HUDEP-2 (cell line): ENCODE results near the gene GFPT2.
A peak's percentile ranks its signal among the peaks of the same experiment; 100 is the strongest.

Experiments used
- DNase-seq, 76 experiments: peaks; one replicate each; lab custom pipeline; 2025; ENCODE audit not compliant: unreplicated experiment in 76 of 76; lab: John Stamatoyannopoulos, UW

GFPT2 gene

DNA sequence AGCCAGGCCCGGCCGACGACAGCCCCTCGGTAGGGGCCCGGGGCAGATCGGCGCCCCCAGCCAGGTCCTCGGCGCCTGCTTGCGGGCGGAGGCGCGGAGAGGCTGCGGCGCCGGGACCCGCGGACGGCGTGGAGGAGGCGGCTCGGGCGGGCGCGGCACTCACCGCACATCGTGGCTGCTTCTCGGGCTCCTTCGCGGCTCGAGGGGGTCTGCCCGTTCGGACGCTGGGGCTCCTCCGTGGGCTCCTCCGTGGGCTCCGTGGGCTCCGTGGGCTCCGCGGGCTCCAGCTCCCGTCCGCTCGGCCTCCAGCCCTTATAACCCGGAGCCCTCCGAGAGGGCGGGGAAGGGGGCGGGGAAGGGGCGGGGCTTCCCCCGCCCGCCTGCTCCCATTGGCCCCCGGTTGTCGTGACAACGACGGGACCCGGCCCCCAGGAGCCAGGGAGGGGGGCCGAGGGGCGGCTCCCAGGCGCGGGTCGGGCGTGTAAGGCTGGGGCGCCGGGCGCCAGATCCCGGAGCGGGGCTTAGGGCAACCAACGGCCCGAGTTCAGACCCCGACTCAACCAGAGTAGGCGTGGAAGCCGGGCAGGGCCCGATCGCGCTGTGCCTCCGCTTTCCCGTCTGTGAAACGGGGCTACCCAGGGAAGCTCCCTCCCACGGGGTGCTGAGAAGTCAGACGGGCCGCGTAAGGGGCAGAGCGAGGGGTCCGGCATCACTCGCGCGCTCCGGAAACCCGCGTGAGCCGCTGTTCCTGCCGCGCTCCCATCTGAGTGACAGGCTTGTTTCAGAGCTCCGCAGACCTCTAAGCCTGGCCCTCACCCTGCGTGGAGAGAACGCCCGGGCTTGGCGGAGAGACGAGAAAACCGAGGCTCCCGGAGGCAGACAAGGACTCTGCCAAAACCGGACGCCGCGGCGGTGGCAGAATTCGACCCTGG is at the start of gene GFPT2:
GFPT2 (minus strand) TSS at position 289 of the 932 bp plus-strand sequence; CDS start at position 170, 119 bp downstream.
- peak in 49 of 76 experiments; percentile 3 to 67 (median 38) for DNase-seq

DNA sequence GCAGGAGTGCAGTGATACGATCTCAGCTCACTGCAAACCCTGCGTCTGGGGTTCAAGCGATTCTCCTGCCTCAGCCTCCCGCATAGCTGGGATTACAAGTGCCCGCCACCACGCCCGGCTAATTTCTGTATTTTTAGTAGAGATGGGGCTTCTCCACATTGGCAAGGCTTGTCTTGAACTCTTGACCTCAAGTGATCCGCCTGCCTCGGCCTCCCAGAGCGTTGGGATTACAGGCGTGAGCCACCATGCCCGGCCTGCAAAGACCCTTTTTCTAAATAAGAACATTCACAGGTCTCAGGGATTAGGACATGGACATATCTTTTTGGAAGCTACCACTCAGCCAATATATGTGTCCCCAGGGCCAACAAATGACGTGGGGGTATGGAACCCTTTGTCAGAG is 49.6 kb upstream of the GFPT2 start:
- DNase-seq = no peak

DNA sequence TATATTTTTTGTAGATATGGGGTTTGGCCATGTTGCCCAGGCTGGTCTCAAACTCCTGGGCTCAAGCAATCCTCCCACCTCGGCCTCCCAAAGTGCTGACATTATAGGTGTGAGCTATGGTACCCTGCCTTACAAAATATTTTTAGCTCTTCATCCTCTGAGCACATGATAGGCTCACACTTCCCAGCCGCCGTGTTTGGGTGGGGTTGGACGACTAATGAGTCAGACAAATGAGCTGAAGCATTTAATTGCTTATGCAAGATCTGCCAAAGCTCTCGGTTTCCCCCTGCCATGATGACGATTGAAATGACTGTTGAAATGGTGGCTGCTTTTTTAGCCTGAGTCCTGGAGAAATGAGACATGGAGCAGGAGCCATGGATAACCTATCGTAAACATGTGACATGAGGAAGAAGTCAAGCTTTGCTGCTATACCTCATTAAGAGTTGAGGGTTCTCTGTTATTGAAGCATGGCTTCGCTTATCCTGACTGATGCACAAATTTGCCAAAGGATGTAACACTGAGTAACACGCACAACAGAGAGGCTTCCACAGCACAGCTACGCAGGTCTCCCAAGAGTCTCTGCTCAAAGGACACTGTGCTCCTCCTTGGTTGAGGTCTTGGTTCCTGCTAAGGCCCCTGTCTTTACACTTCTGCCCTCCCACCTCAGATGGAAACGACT is 48.2 kb upstream of the GFPT2 start:
- no peak for DNase-seq

DNA sequence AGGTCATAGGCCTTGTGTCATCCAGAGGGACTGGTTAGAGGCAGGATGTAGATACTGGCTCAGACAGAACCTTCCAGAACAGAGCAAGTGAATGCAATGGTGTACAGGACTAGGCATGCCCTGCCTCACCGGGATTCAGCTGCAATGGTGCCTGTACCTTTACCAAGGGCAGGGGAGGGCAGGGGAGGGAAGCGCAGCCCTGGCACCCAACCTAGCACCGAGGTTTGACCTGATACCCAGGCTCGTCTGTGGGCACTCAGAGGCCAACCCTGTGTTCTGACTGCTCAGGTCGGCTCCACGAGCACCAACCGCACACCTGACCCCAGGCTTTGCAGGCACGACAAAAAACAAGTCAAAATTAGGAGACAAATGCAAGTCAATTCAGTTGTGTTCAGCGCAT is 47.3 kb upstream of the GFPT2 start:
- no peak for DNase-seq

DNA sequence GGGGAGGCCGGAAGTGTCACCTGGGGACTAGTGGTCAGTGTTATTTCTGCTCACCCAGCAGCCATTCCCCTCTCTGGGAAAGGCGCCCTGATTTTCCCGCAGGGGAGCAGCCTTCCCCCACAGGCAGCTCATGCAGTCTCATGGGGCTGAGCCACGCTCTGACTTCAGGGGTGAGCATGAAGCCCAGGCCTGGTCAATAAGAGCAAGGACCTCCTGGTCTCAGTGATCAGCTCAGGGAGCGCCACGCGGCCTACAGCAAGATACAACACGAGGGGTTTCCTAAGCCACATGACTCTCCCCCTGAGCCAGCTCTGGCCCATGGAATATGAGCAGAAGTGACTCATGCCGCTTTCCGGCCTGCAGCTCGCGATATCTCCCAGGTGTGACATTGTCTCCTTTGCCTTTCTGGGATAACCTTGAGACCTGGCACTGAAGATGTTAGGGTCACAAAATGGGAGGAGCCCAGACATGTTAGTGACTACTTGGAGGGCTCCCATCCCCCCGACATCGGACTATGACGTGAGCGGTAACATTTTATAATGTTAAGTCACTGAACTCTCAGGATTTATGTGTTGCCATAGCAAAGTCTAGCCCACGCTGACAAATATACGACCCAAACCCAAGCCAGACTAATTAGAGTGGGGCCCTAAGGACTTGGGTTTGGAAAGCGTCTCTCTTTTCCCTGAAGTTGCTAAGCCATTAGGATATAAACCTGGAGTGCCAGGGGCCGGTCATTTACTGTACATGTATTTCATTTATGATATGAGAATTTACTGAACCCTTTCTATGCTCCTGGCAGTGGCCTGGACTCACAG is 46.5 kb upstream of the GFPT2 start:
- DNase-seq = no peak

DNA sequence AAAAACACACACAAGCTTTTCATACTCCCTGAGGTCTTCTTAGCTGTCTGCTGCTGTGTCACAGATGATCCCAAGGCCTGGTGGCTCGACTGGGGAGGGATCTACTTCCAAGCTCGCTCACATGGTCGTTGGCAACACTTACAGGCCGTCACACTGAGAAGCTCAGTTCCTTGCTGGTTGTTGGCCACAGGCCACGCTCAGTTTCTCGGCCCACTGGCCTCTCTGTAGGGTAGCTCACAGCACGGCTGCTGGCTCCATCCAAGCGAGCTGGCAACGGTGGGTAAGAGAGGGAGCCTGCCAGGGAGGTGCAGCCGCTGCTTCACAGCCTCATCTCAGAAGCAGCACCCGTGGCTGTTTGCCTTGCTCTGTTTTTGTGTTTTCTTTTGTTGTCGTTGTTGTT is 43.8 kb upstream of the GFPT2 start:
- no peak for DNase-seq

DNA sequence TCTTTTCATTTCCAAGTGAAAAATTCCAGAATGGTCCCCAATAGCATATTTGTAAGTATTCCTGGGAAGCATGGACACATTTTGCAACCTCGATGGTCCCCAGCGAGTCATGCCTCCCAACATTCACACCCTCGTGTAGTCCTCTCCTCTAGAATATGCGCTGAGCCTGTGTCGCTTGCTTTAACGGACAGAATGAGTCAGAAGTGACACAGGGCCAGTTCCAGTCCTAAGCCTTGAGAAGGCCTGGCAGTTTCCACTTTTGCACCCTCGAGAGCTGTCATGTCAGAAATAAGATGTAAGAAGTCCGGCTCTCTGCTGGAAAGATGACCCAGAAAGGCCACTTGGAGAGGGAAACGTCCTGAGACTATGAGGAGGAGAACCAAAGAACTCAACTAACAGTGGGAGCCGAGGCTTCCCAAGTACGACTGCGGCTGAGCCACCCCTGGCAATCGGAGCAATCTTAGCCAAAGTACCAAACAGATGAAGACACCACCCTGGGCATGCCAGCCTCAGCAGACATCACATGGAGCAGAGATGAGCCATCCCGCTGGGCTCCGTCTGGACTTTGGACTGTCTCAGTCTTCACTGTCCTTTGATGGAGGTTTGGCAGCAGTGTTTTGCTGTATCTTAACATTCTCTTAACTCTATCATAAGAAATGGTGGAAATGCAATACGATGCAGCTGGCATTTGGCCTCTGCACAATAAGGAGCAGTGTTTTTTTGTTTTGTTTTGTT is 42.6 kb upstream of the GFPT2 start:
- DNase-seq = no peak

DNA sequence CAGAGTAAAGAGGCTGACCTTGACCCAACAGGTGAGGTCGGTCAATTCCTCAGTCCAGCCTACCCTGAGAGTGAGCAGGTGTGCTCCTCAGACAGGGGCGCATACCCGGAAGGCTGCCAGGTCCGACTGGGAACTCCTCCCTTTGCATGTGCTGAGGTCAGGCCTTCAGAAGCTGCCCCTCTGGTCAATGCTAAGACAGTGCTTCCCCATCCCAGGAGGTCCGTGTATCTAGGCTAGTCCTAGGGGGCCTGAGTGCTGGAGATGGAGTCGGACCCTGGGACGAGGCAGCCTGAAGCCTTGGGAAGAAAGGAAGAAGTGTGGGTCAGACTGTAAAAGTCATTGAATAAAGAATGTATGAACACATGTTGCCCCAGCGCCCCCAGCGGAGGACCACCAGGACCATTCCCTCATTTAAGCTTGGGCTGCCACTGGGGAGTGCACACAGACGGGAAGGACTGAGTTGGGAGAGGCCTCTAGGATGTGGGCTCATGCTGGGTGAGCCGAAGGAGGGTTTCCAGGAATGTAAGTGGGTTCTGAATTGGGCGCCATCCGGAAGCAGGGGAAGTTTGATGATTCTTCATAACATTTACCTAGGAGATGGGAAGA is 41.0 kb upstream of the GFPT2 start:
- DNase-seq = no peak

DNA sequence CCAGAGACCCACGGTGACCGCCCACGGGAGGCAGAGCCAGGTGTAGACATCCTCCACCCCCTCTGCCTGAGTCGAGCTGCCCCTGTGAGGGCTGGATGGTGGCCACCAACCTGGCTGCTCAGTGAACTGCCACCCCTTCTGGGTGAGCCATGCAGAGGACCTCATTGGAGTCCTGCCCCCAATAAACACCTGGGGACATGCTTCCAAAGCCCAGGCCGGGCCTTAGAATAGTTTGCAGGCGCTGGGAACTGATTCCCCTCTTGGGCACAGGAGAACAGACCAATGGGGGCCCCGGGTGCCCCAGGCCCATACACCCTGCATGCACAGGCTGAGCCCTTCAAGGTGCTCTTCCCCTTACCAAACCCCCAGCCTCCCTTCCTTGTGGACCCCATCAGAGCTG is 38.1 kb upstream of the GFPT2 start:
- no peak for DNase-seq

DNA sequence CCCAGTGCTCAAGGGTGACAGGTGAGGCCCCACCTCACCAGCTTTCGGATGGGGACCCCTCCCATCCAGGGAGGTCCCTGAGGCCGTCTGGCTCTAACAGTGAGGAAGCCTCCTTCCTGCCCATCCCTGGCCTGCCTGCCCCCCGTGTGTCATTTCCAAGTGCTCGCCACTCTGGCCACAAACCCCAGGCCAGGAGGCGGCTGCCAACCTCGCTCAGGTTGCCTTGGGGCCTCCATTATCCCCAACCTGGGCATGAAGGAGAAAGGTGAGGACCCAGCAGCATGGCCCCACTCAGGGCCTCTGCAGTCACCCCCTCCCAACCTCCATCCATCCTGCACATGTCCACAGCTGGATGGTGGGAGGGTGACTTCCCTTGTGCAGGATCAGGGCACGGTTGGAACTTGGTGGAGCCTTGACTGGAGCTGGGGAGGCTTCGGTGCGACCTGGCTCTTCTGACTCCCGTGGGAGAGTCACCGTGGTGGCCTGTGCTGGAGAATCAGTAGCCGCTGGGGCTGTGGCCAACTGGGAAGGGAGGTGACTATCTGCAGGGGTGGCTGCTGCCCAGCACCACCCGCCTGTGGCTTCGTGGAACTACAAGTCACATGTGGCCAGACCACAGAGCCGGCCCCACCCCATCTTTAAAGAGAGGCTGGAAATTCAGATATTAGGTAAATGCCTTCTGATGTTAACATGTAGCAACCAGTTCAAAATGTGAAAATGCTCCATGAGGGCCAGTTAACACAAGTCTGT is 37.5 kb upstream of the GFPT2 start:
- DNase-seq = peak in 3 of 76 experiments; percentile 11 to 29 (median 20)

DNA sequence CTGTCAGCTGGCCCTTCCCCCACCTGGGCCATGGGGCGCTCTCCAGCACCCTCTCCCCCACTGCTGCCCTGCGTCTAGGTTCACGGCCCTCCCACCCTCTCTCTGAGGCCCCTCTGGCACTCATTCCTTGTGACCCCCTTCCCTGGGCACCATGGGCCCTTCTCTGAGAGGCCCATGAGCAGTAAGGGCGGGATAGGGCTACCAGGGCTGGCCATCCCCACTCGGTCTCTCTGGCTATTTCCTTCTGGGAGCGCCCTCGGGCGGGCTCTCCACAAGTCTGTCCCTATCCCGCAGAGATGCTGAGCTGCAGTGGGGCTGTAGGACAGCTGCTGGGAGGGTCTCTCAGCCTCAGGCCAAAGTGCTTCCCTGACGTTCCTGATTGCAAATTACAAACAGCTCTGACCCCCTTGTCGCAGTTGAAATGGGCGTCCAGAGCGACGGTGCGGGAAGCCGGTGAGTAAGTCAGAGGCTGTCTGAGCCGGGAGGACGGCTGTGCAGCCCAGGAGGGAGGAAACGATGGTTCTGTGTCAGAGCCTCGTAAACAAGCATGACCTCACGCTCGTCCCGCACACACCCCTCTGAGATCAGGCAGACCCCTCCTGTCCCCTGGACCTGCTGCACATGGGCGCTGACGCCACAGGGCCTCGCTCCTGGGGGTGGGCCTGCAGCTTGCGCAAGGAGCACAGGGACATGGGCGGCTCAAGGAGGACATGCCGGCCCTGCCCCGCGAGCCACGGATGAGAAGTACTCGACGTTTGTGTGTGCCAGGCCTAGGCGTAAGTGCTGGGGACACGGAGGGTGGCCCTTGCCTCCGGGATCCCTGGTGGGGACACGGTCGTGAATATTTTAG is 36.3 kb upstream of the GFPT2 start:
- no peak for DNase-seq

DNA sequence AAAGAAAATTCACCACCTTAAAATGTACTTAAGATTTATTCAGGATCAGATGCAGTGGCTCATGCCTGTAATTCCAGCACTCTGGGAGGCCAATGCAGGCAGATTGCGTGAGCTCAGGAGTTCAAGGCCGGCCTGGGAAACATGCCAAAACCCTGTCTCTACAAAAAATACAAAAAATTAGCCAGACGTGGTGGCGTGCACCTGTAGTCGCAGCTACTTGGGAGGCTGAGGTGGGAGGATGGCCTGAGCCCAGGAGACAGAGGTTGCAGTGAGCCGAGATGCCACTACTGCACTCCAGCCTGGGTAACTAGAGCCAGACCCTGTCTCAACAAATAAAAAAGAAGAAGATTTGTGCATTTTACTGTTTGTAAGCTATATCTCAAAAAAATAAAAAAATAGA is 34.7 kb upstream of the GFPT2 start:
- no peak for DNase-seq

DNA sequence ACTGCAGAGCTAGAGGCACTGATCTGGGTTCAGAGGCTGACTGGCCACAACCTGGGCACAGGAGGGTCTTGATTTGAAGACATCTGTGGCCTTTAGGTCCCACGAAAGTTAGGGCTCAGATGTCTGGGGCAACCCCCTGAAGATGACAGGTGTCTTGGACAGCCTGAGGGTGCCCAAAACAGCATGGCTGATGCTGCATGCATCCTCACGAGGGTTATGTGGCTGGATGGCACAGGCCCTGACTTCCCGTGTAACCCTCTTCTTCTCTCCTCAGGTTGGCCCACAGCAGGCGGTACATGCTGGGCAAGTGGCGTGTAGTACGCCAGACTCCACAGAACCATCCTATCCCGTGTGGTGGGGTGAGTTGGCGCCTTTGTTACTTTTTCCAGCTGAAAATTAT is 29.8 kb upstream of the GFPT2 start:
- DNase-seq = no peak

DNA sequence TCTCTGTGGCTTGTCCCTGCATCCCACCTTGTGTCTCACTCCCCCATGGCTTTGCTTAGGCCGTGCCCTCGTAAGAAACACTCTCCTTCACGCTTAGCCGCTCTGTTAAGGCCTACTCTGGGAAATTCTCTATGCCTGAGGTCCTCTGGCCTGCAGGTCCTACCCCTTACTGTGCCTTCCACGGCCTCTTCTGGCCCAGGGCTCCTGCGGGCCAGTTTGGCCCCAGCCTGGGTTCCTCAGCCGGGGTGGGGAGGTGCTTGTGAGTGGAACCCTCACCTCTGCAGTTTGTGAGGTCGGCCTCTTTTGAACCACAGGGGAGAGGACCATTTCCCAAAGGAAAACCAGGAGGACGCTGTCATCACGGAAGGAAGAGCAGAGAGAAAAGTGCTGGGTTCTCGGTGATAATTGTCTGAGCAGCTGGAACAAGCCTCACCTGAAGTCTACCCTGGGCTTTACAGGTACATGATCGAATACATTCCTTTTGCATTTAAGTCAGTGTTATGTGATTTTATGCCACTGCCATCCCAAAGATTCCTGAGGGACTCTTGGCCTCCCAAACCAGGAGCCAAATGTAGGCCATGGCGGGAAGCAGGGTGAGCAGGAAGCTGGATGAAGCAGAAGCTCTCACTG is 28.8 kb upstream of the GFPT2 start:
- DNase-seq = no peak

DNA sequence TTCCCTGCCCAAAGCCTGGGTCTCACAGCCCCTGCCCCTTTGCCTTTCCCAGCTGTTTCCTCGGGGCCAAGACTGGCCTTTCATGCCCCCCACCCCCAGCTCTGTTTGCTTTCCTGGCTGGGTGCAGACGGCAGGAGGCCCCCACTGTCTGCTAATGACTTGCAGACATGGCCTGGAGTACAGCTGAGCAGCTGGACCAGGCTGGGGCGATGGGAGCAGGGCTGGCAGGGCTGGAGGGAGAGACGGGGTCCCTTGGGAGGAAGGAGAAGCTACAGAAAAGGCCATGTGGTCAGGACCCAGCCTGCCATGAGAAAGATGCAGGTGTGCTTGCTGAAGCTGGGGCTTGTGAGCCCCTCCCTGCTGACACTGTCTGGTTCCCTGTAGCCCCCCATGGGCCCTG is 28.3 kb upstream of the GFPT2 start:
- DNase-seq = no peak

DNA sequence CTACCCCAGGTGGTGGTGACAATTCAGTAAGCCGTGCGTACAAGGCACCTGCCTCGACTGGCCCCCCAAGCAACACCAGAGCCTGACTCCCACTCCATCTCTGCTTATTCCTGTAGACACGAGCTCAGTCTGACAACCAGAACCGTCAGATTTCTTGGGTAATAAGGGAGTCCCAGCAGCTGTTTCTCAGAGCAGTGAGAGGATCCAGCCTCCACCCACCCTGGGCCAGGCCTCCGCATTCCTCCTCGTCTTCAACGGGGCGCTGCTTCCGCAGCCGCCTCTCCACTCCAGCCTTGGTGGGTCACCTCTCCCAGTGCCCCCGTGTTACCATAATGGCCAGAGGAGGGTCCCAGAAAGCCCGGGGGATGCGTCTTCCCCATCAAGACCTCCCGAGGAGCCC is 27.7 kb upstream of the GFPT2 start:
- DNase-seq = no peak

DNA sequence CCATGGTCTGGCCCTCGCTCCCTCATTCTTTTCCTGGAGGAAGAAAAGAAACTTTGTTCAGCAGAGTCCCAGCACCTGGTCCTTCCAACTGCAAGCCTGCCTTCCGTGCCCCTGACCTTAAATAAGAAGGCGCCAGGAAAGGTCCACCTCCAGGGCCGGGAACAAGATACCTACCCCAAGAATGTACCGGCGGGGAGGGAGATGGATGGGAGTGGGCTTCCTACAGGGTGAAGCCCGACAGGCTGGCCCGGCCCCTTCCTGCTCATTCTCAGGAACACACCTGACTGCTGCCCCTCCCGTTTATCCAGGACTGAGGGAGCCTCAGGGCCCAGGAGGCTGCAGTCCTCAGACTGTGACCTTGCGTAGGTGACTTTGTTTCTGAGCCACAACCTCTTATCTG is 27.3 kb upstream of the GFPT2 start:
- DNase-seq = no peak
